ENCODE results near the gene FOSL2.

FOSL2 gene

GRCh38 chr2:28412625-28413151, 20.0 kb downstream of the FOSL2 start:
- DNase-seq (ENCODE audit: low read depth in 2 of 2) = no peak

- DNase-seq (ENCODE audit: low read depth in 2 of 2) = no peak
These were observed 20.7 kb downstream of the FOSL2 start for GRCh38 chr2:28413152-28413898.

DNA sequence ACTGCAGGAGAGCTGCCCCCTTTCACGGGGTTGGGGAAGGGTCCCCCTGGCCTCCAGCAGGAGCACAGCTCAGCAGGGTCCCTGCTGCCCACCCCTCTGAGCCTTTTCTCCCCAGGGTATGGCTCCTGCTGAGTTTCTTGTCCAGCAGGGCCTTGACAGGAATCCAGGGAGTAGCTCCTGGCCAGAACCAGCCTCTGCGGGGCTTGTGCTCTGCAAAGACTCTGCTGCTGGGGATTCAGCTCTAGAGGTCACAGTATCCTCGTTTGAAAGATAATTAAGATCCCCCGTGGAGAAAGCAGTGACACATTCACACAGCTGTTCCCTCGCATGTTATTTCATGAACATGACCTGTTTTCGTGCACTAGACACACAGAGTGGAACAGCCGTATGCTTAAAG, 21.2 kb downstream of the FOSL2 start:
- DNase-seq (ENCODE audit: low read depth in 2 of 2) = no peak

- DNase-seq (ENCODE audit: low read depth in 2 of 2) = no peak
These were observed 21.9 kb downstream of the FOSL2 start for GRCh38 chr2:28414583-28414982.

- DNase-seq (ENCODE audit: low read depth in 2 of 2) = no peak
These were observed 22.4 kb downstream of the FOSL2 start for GRCh38 chr2:28415010-28415409.

- no peak for DNase-seq (ENCODE audit: low read depth in 2 of 2)
These were observed 23.1 kb downstream of the FOSL2 start for GRCh38 chr2:28415715-28416114.

DNA sequence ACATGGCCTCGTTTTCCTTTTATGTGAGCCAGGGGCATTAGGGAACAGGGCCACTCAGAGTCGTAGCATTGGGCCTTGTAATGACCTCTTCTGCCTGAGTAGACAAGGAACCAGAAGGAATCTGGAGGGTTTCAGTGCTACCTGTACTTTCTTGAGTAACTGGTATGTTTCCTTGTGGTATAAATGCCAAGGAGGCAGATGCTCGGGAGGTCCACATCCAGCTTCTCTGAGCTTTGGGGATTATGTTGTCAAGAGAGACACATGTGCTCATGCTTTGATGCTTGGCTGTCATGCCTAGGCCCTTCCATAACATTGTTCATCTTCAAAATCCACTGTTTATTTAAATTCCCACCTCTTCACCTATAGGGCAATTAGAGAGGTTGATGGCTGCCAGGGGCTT, 26.3 kb downstream of the FOSL2 start:
- no peak for DNase-seq (ENCODE audit: low read depth in 2 of 2)

GRCh38 chr2:28419443-28420270, 27.0 kb downstream of the FOSL2 start:
- no peak for DNase-seq (ENCODE audit: low read depth in 2 of 2)

GRCh38 chr2:28420722-28421121, 28.1 kb downstream of the FOSL2 start:
- DNase-seq (ENCODE audit: low read depth in 2 of 2) = no peak

GRCh38 chr2:28422908-28423741, 30.5 kb downstream of the FOSL2 start:
- DNase-seq (ENCODE audit: low read depth in 2 of 2) = no peak

DNA sequence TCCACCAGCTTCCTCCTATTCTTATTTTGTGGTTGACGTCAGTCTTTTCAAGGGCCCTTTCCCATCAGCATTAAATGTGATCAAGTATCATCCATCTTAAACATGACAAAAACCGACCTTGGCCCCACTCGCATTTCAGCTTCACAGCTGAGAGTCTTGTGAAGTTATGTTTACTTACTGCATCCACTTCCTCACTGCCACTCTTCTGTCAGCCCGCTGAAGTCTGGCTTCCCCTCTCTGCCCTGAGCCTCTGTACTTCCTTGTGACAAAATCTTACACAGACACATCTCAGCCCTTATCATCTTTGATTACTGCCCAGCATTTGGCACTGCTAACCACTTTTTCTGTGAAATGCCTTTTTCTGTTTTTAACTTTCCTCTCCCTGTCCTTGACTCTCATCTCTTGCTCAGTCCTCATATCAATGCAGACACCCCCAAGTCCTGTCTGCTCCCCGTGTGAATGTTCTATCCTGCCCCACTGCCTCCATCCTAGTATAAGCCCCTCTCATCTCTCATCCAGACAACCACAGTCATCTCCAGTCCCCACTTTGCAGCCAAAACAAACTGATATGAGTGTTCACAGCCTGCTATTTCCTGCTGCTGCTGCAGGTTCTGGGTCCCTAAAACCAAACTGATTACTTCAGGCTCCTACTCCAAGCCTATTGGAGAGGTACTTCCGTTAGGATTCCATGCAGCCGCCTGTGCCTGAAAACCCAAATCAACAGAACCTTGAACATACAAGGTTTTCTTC, 31.4 kb downstream of the FOSL2 start:
- DNase-seq (ENCODE audit: low read depth in 2 of 2) = no peak

DNA sequence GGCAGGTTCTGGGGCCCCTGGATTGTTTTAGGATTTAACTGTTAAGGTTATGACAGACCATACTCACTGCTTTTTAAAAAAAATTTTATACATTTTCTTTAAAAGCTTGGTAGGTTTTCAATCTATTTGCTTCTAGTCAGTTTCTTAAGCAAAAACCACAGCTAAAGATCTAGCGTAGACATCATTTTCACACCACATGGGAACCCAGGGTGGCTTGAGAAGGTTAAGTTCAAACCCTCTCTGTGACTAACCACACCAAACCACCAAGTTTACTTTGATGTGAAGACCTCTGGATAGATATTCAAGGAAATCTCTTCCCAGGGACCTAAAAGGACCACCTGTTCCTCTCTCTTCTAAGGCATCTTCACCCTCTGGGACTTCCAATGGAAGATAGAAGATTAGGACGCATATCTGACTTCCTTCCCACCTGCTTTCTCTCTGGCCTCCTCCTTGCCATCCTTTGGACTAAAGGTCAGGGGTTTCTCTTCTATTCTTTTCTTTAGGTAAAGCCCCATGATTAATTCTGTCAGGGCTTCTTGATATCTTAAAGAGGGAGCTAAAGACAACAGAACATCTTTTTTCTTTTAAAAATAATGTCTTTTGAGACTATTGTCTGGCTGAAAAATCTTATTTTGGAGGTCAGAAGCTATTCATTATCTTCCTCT, 32.3 kb downstream of the FOSL2 start:
- DNase-seq (ENCODE audit: low read depth in 2 of 2) = no peak

DNA sequence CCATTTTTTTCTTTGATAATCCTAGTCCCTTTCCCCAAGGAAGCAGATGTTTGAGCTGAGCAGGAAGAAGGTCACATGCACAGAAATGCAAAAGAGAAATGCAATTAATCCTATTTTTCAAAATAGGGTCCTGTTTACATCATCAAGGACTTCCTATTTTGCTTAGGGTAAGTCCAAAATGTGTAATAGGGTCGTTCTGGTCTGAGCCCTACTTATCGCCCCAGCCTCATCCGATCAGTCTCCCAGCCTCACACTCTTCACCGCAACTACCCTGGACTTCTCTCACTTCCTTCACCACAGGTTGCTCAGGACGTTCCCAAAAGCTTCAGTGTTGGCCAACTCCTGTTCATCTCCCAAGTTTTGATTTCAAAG, 32.8 kb downstream of the FOSL2 start:
- no peak for DNase-seq (ENCODE audit: low read depth in 2 of 2)

DNA sequence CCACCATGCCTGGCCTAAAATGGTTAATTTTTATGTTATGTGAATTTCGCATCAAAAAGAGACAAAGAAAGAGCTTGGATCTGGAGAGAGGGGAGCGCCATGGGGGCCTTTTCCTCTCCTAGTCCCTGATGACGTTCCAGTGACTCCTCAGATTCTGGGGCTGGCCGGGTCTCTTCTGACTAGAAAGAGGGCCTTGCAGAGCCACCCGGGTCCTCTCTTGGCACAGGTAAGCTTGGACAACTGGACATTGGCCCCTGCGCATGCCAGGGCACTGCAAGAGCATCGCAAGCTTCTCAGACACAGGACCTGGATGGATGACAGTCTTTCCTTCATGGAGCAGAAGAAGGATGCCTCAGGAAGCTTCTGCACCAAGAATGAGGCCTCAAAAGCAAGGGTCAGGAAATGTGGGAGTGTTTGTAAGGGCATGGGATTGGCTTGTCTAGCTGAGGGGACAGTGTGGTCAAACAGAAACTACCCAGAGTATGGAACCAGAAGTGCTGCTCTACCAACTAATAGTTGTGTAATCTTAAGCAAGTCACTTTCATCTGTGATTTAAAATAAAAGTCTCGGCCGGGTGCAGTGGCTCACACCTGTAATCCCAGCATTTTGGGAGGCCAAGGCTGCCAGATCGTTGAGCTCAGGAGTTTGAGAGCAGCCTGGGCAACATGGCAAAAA, 35.2 kb downstream of the FOSL2 start:
- DNase-seq (ENCODE audit: low read depth in 2 of 2) = no peak

- DNase-seq (ENCODE audit: low read depth in 2 of 2) = no peak
These were observed 35.8 kb downstream of the FOSL2 start for GRCh38 chr2:28428486-28428885.

DNA sequence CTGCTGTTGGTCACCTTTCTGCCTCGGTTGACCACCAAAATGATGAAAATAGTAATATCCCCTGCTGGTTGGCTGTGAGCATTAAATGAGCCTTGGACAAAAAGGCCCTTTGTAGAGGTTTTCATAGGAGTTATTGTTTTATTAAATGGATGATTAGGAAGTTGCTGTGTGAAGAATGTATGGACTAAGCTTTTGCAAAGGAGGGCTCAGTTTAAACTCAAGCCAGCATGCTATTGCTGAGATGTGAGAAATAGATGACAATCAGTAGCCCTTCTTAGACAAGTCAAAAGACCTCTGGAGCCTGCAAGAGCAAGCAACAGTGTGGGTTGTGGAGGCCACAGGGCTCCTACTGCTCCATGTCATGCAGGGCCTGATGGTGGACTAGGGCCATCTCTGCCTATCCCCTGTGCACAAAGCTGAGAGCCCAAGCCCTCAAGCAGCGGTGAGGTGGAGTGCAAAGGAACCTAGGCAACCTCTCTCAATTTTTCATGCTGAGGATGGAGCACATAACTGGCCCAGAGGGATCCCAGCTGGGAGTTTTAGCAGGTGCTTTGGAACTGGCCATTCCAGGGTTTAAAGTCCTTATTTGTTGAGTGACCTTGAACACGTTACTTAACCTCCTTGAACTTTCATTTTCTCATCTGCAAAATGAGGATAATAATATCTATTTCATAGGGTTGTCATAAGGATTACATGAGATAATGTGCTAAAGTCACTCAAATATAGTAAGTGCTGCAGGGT, 37.1 kb downstream of the FOSL2 start:
- no peak for DNase-seq (ENCODE audit: low read depth in 2 of 2)

DNA sequence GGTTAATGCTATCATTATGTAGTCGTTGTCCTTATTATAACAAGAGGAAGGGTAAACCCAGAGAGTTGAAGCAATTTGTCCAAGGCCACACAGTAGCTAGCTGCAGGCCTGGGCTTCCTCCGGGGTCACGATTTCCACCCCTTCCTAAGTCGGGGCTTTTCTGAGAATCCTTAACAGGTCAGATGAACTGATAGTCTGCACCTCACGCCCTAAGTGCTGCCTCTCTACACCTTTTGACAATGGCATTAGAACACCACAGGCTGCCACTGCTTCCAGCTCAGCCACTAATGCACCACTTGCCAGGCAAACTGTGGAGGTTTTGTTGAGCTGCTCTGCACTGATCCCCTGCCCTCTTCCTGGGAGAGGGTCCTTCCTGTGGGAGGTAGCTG, 37.7 kb downstream of the FOSL2 start:
- DNase-seq (ENCODE audit: low read depth in 2 of 2) = no peak

- DNase-seq (ENCODE audit: low read depth in 2 of 2) = no peak
These were observed 38.2 kb downstream of the FOSL2 start for GRCh38 chr2:28430788-28431418.

DNA sequence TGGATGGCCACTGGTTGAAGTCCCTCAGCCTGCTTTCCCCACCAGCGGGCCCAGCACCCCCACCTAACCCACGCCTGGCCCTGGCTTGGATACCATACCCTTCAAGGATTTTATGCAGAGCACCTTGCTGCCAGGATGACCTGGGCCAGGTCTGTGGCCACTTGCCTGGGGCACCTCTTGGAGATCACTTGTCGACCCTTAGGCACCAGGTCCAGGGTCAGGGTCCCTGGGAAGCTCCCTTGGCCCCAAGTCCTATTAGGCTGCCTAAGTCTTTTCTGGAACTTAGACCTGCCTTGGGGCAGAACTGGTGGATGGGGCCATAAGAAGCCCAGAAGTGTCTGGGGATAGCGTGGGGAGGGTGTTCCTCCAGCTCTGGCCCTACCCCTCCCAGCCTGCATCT, 39.1 kb downstream of the FOSL2 start:
- no peak for DNase-seq (ENCODE audit: low read depth in 2 of 2)
